GM12878 (cell line): ENCODE results near the gene RECK. TPM values are rescaled to one million over a fixed set of nuclear protein-coding genes. Genes with fewer than 3 reads are reported as not detected.

Experiments used
- ATF2 ChIP-seq: IDR thresholded peaks from 2 replicates; pipeline ENCODE4 v1.6.1; 2012; ENCODE audit warnings: low read length, inconsistent platforms
- GABPA ChIP-seq: IDR thresholded peaks from 2 replicates; pipeline ENCODE4 v1.6.1; 2014; ENCODE audit warnings: antibody characterized with exemption, low read depth, mild to moderate bottlenecking, inconsistent platforms
- IRF5 ChIP-seq: fragments of 450-650 bp; IDR thresholded peaks from 2 replicates; pipeline ENCODE4 v1.6.1; 2017; ENCODE audit warnings: borderline replicate concordance
- MTA3 ChIP-seq: IDR thresholded peaks from 2 replicates; pipeline ENCODE4 v1.6.1; 2012; ENCODE audit warnings: low read length, inconsistent platforms, borderline replicate concordance
- MXI1 ChIP-seq: fragments of 150-350 bp; IDR thresholded peaks from 2 replicates; pipeline ENCODE4 v1.6.1; 2011; ENCODE audit warnings: low read depth, mild to moderate bottlenecking, inconsistent platforms, low read length, improper control_type of control experiment
- NR2C1 ChIP-seq: fragments of 450-650 bp; IDR thresholded peaks from 2 replicates; pipeline ENCODE4 v1.6.1; 2017; ENCODE audit warnings: antibody characterized with exemption, mild to moderate bottlenecking, moderate library complexity
- NR2C2 ChIP-seq: IDR thresholded peaks from 2 replicates; pipeline ENCODE4 v1.6.1; 2011; ENCODE audit warnings: borderline replicate concordance, low read depth; ENCODE audit not compliant: control insufficient read depth, insufficient read length
- PKNOX1 ChIP-seq: fragments of 450-650 bp; IDR thresholded peaks from 2 replicates; pipeline ENCODE4 v1.6.1; 2016; ENCODE audit warnings: mild to moderate bottlenecking
- RAD21 ChIP-seq: IDR thresholded peaks from 2 replicates; pipeline ENCODE4 v1.6.1; 2011; ENCODE audit warnings: mild to moderate bottlenecking, low read depth, low read length, moderate library complexity; ENCODE audit not compliant: insufficient read depth
- RCOR1 ChIP-seq: conservative IDR thresholded peaks from 2 replicates; pipeline ENCODE4 v1.6.1; 2012; ENCODE audit warnings: low read depth, low read length, improper control_type of control experiment
- SUZ12 ChIP-seq: fragments of 200-600 bp; sonication (generic); IDR thresholded peaks from one replicate; pipeline ENCODE4 v1.6.1; 2018; ENCODE audit warnings: antibody characterized with exemption, mild to moderate bottlenecking; ENCODE audit not compliant: unreplicated experiment
- ZNF592 ChIP-seq: fragments of 450-650 bp; IDR thresholded peaks from 2 replicates; pipeline ENCODE4 v1.6.1; 2017; ENCODE audit warnings: mild to moderate bottlenecking, moderate library complexity
- polyA plus RNA-seq, 11 experiments: library from polyadenylated mRNA; depleted of rRNA in 4 of 11; unstranded in 6 of 11; stranded (reverse) in 5 of 11; fragments of >200 nt; fragmentation: Nextera tagmentation in 4 of 11; fragmentation: Illumina TruSeq in 1 of 11; extraction: Ambion mirVana in 4 of 11; extraction: Trizol in 1 of 11; gene quantifications; 1 replicate in 1 of 11; 2 replicates in 10 of 11; pipeline versions ENCODE4 v1.2.1 to v1.2.3, GENCODE V29; 2011 to 2016; ENCODE audit warnings: inconsistent platforms in 2 of 11, missing spikeins in 2 of 11, low read depth in 1 of 11
- total RNA-seq, 4 experiments: library from RNA; depleted of rRNA in 3 of 4; stranded (reverse); fragments of >200 nt in 3 of 4; fragmentation: Illumina TruSeq in 1 of 4; extraction: Trizol in 1 of 4; gene quantifications; 2 replicates each; pipeline versions ENCODE4 v1.2.1 to v1.2.3, GENCODE V29; 2013 to 2021

Gene RECK
- total and polyA plus RNA-seq, 10 of the 15 experiments (the other 5 are each of a cell fraction or from before 2014, with no cell fraction given): 0.02 to 0.40 (median 0.13) TPM

- TF ChIP-seq ZNF592: no peak
- TF ChIP-seq MXI1: no peak
- no peak for TF ChIP-seq PKNOX1
- peak; percentile 93; the same call in 1 of the 2 replicates for TF ChIP-seq MTA3
- TF ChIP-seq NR2C2: no peak
- no peak for TF ChIP-seq RAD21
- TF ChIP-seq NR2C1: no peak
- peak; percentile 76 for TF ChIP-seq GABPA
- TF ChIP-seq IRF5: no peak
- TF ChIP-seq ATF2: peak; percentile 56; the same call in 1 of the 2 replicates
- TF ChIP-seq RCOR1: no peak
- TF ChIP-seq SUZ12: no peak
Measured at GRCh38 chr9:36151316-36152210, 114.8 kb downstream of the RECK start (continued).
